ENCODE data around the gene CCDC136.

The CCDC136 gene

DNA sequence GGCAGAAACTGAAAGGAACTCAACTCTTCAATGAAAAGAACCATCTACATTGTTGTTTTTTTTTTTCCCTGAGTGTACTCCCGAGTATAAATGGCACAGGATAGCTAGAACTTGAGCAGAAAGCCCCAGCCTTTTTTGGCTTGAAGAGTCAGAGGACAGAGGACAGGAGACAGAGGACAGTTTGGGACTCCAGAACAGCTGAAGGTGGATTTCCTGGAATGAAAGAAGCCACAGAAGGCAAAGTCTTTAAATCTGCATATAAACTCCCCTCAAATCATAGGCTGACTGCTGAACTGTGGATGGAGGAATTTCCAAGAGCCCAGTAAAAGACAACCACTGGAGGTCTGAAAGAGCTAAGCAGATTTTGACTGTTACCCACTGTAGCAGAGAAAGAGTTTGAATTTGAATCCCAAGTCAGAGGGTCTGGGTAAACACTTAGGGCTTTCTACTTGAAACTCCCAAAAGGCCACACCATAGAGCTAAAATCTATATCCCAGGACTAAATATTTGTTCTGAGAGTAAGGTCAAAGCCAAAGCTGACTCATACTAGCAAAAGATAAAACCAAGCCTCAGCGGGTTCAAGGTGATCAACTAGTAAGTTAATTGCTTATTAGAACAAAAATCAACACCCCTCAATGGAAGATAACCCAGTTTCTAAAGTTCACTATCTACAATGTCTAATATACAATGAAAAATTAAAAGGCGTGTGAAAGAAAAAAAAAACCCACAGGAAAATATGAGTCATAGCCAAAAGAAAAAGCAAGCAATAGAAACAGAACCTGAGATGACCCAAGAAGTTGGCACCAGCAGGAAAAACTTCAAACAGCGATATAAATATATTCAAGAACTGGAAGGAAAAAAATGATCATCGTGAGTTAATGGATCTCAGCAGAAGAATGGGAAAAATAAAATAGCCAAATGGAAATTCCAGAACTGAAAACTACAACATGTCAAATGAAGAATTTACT, 14.3 kb upstream of the CCDC136 start:
- peak; percentile 37 for DNase-seq (ENCODE audit: low read depth)

- no peak for DNase-seq (ENCODE audit: low read depth)
Observed at GRCh38 chr7:128778946-128779345, 12.8 kb upstream of the CCDC136 start.

GRCh38 chr7:128781126-128781525, 10.6 kb upstream of the CCDC136 start:
- DNase-seq (ENCODE audit: low read depth), result peak; percentile 45

GRCh38 chr7:128781851-128782250, 9.9 kb upstream of the CCDC136 start:
- DNase-seq (ENCODE audit: low read depth), result no peak

DNA sequence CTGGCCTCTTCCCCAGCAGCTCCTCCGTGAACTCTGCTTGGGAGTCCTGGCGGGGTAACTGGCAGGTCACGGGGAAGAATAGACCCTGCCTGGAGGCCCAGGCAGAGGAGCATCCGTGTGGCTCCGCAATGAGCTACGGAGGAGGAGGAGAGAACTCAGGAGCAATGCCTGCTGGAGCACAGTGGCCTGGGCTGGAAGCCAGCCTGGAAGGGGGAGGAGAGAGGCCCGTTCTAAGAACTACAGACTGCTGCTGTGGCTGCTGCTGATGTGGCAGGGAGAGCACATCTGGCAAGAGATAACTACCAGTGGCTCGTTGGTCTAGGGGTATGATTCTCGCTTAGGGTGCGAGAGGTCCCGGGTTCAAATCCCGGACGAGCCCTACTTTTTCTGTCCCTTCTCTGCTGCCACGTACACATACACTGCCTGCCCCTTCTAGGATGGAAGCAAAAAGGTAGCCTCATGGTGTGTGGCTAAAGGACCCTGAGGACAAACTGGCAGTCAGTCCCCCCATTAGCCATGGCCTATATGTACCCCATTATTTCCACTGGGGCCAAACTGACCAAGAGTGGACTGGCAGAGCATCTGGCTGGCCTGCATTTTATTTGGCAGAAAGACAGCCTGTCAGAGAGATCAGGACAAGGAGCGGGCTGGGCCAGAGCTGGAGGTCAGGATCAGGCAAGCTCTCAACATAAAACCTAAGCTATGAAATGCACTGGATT, 8.5 kb upstream of the CCDC136 start:
- peak; percentile 82 for DNase-seq (ENCODE audit: low read depth)

- DNase-seq (ENCODE audit: low read depth), result no peak
Observed at GRCh38 chr7:128785738-128786137, 6.0 kb upstream of the CCDC136 start.

GRCh38 chr7:128788446-128789412, 3.0 kb upstream of the CCDC136 start:
- DNase-seq (ENCODE audit: low read depth), result no peak

- no peak for DNase-seq (ENCODE audit: low read depth)
Observed at GRCh38 chr7:128790315-128791041, 1.3 kb upstream of the CCDC136 start.

- DNase-seq (ENCODE audit: low read depth), result no peak
Observed at GRCh38 chr7:128791972-128792327, 182 bp downstream of the CCDC136 start.

GRCh38 chr7:128792471-128793180, 858 bp downstream of the CCDC136 start:
- DNase-seq (ENCODE audit: low read depth), result no peak

- DNase-seq (ENCODE audit: low read depth), result no peak
Observed at GRCh38 chr7:128793181-128793547, 1.4 kb downstream of the CCDC136 start.

GRCh38 chr7:128794020-128794419, 2.3 kb downstream of the CCDC136 start:
- no peak for DNase-seq (ENCODE audit: low read depth)

GRCh38 chr7:128794436-128794835, 2.7 kb downstream of the CCDC136 start:
- DNase-seq (ENCODE audit: low read depth), result no peak

GRCh38 chr7:128795129-128795528, 3.4 kb downstream of the CCDC136 start:
- no peak for DNase-seq (ENCODE audit: low read depth)

DNA sequence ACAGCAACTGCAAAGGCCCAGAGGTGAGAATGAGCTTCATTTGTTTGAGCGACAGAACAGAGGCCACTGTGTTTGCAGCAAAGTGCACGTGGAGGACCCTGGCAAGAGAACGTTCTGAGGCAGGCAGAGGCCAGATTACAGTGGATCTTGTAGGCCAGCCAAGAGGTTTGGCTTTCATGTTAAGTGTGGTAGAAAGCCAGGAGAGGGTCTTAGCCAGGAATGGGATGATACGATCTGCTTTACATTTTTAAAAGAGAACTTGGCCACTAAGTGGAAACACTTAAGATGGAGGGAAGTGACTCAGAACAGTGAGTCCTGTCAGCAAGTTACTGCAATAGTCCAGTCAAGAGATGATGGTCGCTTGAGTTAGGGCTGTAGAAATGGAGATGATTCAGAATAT, 4.6 kb downstream of the CCDC136 start:
- DNase-seq (ENCODE audit: low read depth), result peak; percentile 42

DNA sequence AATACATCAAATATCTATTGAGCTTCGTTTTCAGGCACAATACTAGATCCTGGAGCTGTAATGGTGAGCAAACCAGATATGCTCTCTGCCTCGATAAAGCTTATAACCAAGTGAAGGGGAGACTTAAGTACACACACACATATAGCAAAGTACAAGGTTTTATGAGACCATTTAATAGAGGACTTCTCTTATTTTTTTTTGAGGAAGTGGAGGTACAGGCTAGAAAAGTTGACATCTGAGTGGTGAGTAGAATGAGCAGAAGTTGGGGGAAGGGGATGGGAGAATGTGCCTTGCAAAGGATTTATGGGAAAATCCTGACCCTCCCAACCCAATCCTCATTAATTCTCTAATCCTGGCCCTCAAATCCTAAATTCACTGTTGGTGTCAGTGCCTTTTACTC, 7.7 kb downstream of the CCDC136 start:
- DNase-seq (ENCODE audit: low read depth), result no peak

- no peak for DNase-seq (ENCODE audit: low read depth)
Observed at GRCh38 chr7:128800567-128800966, 8.8 kb downstream of the CCDC136 start.

DNA sequence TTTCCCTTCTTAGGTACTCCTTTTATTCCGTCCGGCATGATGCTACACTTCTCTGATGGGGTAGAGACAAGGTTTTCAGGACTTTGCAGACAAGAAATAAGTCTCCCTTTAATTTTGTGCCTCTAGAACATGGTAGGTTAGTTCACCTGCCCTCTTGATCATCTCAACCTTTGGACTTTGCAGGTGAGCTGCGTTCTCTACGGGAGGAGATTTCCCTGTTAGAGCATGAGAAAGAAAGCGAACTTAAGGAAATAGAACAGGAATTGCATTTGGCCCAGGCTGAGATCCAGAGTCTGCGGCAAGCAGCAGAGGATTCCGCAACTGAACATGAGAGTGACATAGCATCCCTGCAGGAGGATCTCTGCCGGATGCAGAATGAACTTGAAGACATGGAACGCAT, 9.2 kb downstream of the CCDC136 start:
- no peak for DNase-seq (ENCODE audit: low read depth)

- no peak for DNase-seq (ENCODE audit: low read depth)
Observed at GRCh38 chr7:128801667-128802418, 10.1 kb downstream of the CCDC136 start.

DNA sequence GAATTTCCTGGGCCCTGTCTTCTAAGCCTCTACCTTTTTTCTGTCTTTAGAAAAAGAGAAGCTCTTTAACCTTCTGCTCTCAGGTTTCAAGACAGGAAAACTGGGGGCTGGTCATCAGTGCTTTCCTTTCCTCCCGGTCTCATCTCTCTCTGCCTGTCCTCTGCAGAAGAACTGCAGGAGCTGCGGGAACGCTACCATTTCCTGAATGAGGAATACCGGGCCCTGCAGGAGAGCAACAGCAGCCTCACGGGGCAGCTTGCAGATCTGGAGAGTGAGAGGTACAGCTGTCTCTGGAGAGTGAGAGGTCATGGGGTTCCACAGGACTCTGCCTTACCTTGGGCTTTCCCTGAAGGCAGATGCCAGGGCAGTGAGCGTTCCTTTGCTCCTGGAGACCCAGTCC, 12.7 kb downstream of the CCDC136 start:
- no peak for DNase-seq (ENCODE audit: low read depth)

Data from fibroblast of gingiva (primary cell).